CD14-positive monocyte (primary cell): ENCODE results near the gene ZBTB32. TPM values are rescaled to one million over a fixed set of nuclear protein-coding genes. Genes with fewer than 3 reads are reported as not detected.

Experiments used
- DNase-seq, 3 donors: peaks; one replicate each; pipeline ENCODE4 v3.0.0-alpha.2; 2011 to 2022
- H2AFZ ChIP-seq: 2 replicates; pipeline ENCODE4 v1.6.0; 2012; ENCODE audit warnings: mild to moderate bottlenecking, low read depth, low read length, inconsistent platforms; ENCODE audit not compliant: insufficient read depth, poor library complexity, severe bottlenecking
- H3K27ac ChIP-seq, 2 donors: 1 replicate in 1 of 2; 2 replicates in 1 of 2; pipeline ENCODE4 v1.5.1; 2012 to 2013; ENCODE audit warnings: low read length in 2 of 2, control low read depth in 1 of 2, inconsistent platforms in 1 of 2, low read depth in 1 of 2, mild to moderate bottlenecking in 1 of 2
- H3K27me3 ChIP-seq, 2 donors: one replicate each; pipeline versions ENCODE4 v1.6.0 to v1.6.1; 2011 to 2013; ENCODE audit warnings: low read length in 2 of 2; ENCODE audit not compliant: control insufficient read depth in 2 of 2, insufficient read depth in 2 of 2
- H3K36me3 ChIP-seq, 2 donors: replicated peaks in 1 of 2; 1 replicate in 1 of 2; 2 replicates in 1 of 2; pipeline versions ENCODE4 v1.5.1 to v1.6.1; 2012 to 2013; ENCODE audit warnings: low read length in 2 of 2, control low read depth in 1 of 2, inconsistent platforms in 1 of 2, mild to moderate bottlenecking in 1 of 2; ENCODE audit not compliant: insufficient read depth in 2 of 2, control insufficient read depth in 1 of 2
- H3K4me1 ChIP-seq, 2 donors: 1 replicate in 1 of 2; 2 replicates in 1 of 2; pipeline versions ENCODE4 v1.5.1 to v1.6.1; 2012 to 2013; ENCODE audit warnings: low read length in 2 of 2, control low read depth in 1 of 2, inconsistent platforms in 1 of 2, mild to moderate bottlenecking in 1 of 2, moderate library complexity in 1 of 2; ENCODE audit not compliant: insufficient read depth in 2 of 2, control insufficient read depth in 1 of 2
- H3K4me2 ChIP-seq: replicated peaks from 2 replicates; pipeline ENCODE3; 2012; ENCODE audit warnings: low read length, moderate library complexity, mild to moderate bottlenecking; ENCODE audit not compliant: poor library complexity, severe bottlenecking; ENCODE audit errors: extremely low read depth
- H3K4me3 ChIP-seq, 3 experiments: fragments of 200-600 bp in 1 of 3; sonication (generic) in 1 of 3; replicated peaks in 1 of 3; 1 replicate in 2 of 3; 2 replicates in 1 of 3; pipeline ENCODE4 v1.5.1; 2011 to 2013; ENCODE audit warnings: low read length in 3 of 3, mild to moderate bottlenecking in 3 of 3, control low read depth in 2 of 3, low read depth in 2 of 3, inconsistent platforms in 1 of 3, moderate library complexity in 1 of 3
- H3K79me2 ChIP-seq: 2 replicates; pipeline ENCODE4 v1.6.0; 2012; ENCODE audit warnings: mild to moderate bottlenecking, control low read depth, inconsistent platforms, low read length, moderate library complexity; ENCODE audit not compliant: insufficient read depth
- H3K9ac ChIP-seq: 2 replicates; pipeline ENCODE4 v1.6.0; 2017; ENCODE audit warnings: low read length, mild to moderate bottlenecking; ENCODE audit not compliant: insufficient read depth, poor library complexity, severe bottlenecking
- H3K9me3 ChIP-seq, 2 donors: replicated peaks in 1 of 2; 1 replicate in 1 of 2; 2 replicates in 1 of 2; pipeline versions ENCODE4 v1.5.1 to v1.6.1; 2012 to 2013; ENCODE audit warnings: low read length in 2 of 2, control low read depth in 1 of 2; ENCODE audit not compliant: control insufficient read depth in 1 of 2, insufficient read depth in 1 of 2
- H4K20me1 ChIP-seq: 2 replicates; pipeline ENCODE4 v1.6.0; 2012; ENCODE audit warnings: mild to moderate bottlenecking, low read length, control low read depth, moderate library complexity; ENCODE audit not compliant: insufficient read depth
- H3K27ac Mint-ChIP-seq, 7 donors: one replicate each; pipeline ENCODE4 v1.8.0; 2020; ENCODE audit warnings: mild to moderate bottlenecking in 7 of 7, mixed read lengths in 7 of 7, moderate library complexity in 6 of 7, inconsistent platforms in 2 of 7
- H3K27me3 Mint-ChIP-seq, 3 donors: one replicate each; pipeline ENCODE4 v1.8.0; 2021 to 2022; ENCODE audit warnings: low read depth in 3 of 3, mild to moderate bottlenecking in 3 of 3, mixed read lengths in 3 of 3, moderate library complexity in 3 of 3, inconsistent platforms in 1 of 3
- H3K36me3 Mint-ChIP-seq, 2 donors: one replicate each; pipeline ENCODE4 v1.8.0; 2020; ENCODE audit warnings: mixed read lengths in 2 of 2, inconsistent platforms in 1 of 2, mild to moderate bottlenecking in 1 of 2
- H3K4me1 Mint-ChIP-seq: one replicate; pipeline ENCODE4 v1.8.0; 2020; ENCODE audit warnings: mild to moderate bottlenecking, mixed read lengths
- H3K4me3 Mint-ChIP-seq, 2 donors: one replicate each; pipeline ENCODE4 v1.8.0; 2020; ENCODE audit warnings: mild to moderate bottlenecking in 2 of 2, mixed read lengths in 2 of 2, moderate library complexity in 1 of 2
- H3K9me3 Mint-ChIP-seq, 7 donors: one replicate each; pipeline ENCODE4 v1.8.0; 2020 to 2022; ENCODE audit warnings: mixed read lengths in 7 of 7, mild to moderate bottlenecking in 6 of 7, moderate library complexity in 6 of 7, inconsistent platforms in 2 of 7
- WGBS: methylation state at CpG from one replicate; pipeline ENCODE4 v1.1.5; 2013; ENCODE audit warnings: missing lambda C conversion rate; ENCODE audit not compliant: insufficient coverage; 5-methylcytosine and 5-hydroxymethylcytosine counted together
- intact Hi-C, 2 donors: fragments of 100-400 bp; cut with micrococcal nuclease; formaldehyde crosslinking; loops; one replicate each; pipeline versions ENCODE4 v1.15.0 to v1.15.1; 2023
- polyA plus RNA-seq, 3 donors: library from polyadenylated mRNA; depleted of rRNA in 1 of 3; unstranded in 2 of 3; stranded (reverse) in 1 of 3; fragments of 300-500 nt in 2 of 3; fragments of >200 nt in 1 of 3; fragmentation: Illumina TruSeq in 2 of 3; gene quantifications; 1 replicate in 2 of 3; 2 replicates in 1 of 3; pipeline ENCODE4 v1.2.3, GENCODE V29; 2012 to 2021
- TF ChIP-seq, protein P1 (sequence below): fragments of 200-600 bp; IDR thresholded peaks from one replicate; pipeline ENCODE4 v1.8.0; 2022; ENCODE audit warnings: antibody characterized with exemption, mild to moderate bottlenecking

ZBTB32 gene
- polyA plus RNA-seq, 3 donors = 0.05 TPM; not detected in 2

DNA sequence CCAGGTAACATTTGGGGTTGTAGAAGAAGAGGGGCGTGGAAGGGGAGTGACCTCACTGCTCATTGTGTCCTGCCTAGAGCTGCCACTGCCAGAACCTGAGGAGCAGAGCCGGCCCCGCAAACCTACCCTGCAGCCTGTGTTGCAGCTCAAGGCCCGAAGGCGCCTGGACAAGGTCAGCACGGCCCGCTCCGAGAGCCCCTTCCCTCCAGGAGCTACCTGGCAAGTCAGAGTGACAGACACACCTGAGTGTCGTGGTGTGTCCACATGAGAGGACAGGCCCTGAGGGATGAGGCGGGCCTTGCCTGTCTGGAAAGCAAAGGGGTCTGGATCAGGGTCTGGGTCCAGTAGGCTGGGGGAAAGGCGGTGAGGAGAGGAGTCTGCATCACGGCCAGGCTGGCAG, 20.2 kb downstream of the ZBTB32 start:
- H3K27me3 Mint-ChIP-seq = peaks cover 0 to 2% (median 2%) of the 10 kb centered on the region in 3 donors
- intact Hi-C loops = no loop called here
- Histone ChIP-seq H3K79me2 (peaks cover 18% of the 10 kb centered on the region), H3K9me3 (no peaks in the 10 kb centered on the region), H3K4me2 (no peak overlapping the region), H3K4me1 (peaks cover 0 to 5% of the 10 kb centered on the region in 2 donors), H3K4me3 (no peak overlapping the region), H4K20me1 (peaks cover 51% of the 10 kb centered on the region), H2AFZ (no peak overlapping the region), H3K27ac (no peak overlapping the region), H3K9ac (no peak overlapping the region), H3K27me3 (no peaks in the 10 kb centered on the region), H3K36me3 (peaks cover 91 to 99% of the 10 kb centered on the region in 2 donors)
- TF ChIP-seq, protein P1, sequence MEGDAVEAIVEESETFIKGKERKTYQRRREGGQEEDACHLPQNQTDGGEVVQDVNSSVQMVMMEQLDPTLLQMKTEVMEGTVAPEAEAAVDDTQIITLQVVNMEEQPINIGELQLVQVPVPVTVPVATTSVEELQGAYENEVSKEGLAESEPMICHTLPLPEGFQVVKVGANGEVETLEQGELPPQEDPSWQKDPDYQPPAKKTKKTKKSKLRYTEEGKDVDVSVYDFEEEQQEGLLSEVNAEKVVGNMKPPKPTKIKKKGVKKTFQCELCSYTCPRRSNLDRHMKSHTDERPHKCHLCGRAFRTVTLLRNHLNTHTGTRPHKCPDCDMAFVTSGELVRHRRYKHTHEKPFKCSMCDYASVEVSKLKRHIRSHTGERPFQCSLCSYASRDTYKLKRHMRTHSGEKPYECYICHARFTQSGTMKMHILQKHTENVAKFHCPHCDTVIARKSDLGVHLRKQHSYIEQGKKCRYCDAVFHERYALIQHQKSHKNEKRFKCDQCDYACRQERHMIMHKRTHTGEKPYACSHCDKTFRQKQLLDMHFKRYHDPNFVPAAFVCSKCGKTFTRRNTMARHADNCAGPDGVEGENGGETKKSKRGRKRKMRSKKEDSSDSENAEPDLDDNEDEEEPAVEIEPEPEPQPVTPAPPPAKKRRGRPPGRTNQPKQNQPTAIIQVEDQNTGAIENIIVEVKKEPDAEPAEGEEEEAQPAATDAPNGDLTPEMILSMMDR = no peak
- H3K36me3 Mint-ChIP-seq = peaks cover 82 to 94% of the 10 kb centered on the region in 2 donors
- no peaks in the 10 kb centered on the region for H3K9me3 Mint-ChIP-seq
- H3K4me3 Mint-ChIP-seq = no peak overlapping the region
- 99% methylated on average over 9 of the region's 12 CpGs for WGBS
- DNase-seq = no peak
- H3K4me1 Mint-ChIP-seq = peaks cover 3% of the 10 kb centered on the region
- peak overlapping the region in 1 of 7 donors; percentile 33 for H3K27ac Mint-ChIP-seq

DNA sequence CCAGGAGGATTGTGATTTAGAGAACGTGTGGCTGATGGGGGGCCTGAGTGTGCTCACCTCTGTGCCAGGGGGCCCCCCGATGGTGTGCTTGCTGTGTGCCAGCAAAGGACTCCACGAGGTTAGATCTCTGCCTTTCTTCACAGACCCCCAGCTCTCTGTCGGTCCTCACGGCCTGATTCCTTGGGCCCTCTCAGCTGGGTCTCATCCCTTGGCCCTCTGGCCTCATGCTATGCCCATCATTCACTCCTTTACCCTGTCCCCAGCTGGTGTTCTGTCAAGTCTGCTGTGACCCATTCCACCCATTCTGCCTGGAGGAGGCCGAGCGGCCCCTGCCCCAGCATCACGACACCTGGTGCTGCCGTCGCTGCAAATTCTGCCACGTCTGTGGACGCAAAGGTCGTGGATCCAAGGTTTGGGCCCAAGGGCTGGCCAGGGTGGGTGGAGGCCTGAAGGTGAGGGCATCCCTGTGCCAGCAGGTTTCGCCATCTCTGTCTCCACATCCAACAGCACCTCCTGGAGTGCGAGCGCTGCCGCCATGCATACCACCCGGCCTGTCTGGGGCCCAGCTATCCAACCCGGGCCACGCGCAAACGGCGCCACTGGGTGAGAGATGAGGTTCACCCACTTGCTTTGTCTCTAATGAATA, 21.0 kb downstream of the ZBTB32 start:
- peaks cover 87 to 98% of the 10 kb centered on the region in 2 donors for H3K36me3 Mint-ChIP-seq
- Histone ChIP-seq H2AFZ (no peak overlapping the region), H3K79me2 (peaks cover 10% of the 10 kb centered on the region), H3K9me3 (no peaks in the 10 kb centered on the region), H3K36me3 (peaks cover 95 to 99% of the 10 kb centered on the region in 2 donors), H3K4me2 (no peak overlapping the region), H3K27me3 (no peaks in the 10 kb centered on the region), H3K9ac (no peak overlapping the region), H4K20me1 (peaks cover 49% of the 10 kb centered on the region), H3K4me1 (no peaks in the 10 kb centered on the region), H3K4me3 (no peak overlapping the region), H3K27ac (no peak overlapping the region)
- no peak overlapping the region for H3K4me3 Mint-ChIP-seq
- TF ChIP-seq, protein P1 = no peak
- intact Hi-C loops = no loop called here
- H3K27ac Mint-ChIP-seq = peak overlapping the region in 3 of 7 donors; percentile 30 to 66 (median 64)
- no peaks in the 10 kb centered on the region for H3K9me3 Mint-ChIP-seq
- WGBS = 100% methylated on average over 5 of the region's 23 CpGs
- H3K4me1 Mint-ChIP-seq = no peaks in the 10 kb centered on the region
- no peak for DNase-seq
- peaks cover 0 to 2% (median 2%) of the 10 kb centered on the region in 3 donors for H3K27me3 Mint-ChIP-seq
